Medulla oblongata (tissue), 1 donor: ENCODE data around the gene SLC24A3.
"Not testable (repeated sequence)": the region's sequence is repeated elsewhere in the genome, so short reads cannot be mapped to it uniquely, and the experiment has no call there.

ENCODE experiments used
- DNase-seq: peaks from one replicate; pipeline ENCODE4 v3.0.0-alpha.2; 2015; ENCODE audit errors: extremely low spot score

SLC24A3 gene

DNA sequence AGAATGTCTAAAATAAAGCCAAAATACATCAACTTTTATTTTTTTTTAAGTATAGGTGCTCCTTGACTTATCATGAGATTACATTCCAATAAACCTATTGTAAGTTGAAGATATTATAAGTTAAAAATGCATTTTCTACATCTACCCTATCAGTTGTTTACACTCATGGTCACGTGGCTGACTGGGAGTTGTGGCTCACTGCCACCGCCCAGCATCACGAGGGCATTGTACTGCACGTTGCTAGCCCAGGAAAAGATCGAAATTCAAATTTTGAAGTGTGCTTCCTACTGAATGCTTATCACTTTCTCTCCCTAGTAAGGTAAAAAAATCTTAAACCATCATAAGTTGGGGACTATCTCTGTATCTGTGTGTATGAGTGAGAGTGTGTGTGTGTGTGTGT lies 419.0 kb downstream of the SLC24A3 start:
- DNase-seq, result no peak

DNA sequence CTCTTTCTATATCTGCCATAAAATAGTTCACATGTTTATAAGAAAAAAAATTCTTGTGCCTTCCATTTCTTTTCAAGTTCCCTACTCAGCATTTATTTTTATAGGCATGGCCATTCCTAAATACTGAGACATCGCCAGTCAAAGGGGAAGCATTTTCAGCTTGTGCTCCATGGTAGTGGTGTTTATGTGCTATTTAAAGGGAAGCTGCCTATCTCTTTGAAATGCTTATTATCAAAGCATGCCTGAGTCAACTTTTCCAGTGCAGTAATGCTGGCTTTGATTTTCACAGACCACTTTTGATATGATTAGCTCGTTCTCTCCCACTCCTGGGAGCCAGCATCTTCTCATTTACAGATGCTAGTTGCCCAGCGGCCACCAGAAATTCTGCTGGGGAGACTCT lies 421.5 kb downstream of the SLC24A3 start:
- DNase-seq, result no peak

DNA sequence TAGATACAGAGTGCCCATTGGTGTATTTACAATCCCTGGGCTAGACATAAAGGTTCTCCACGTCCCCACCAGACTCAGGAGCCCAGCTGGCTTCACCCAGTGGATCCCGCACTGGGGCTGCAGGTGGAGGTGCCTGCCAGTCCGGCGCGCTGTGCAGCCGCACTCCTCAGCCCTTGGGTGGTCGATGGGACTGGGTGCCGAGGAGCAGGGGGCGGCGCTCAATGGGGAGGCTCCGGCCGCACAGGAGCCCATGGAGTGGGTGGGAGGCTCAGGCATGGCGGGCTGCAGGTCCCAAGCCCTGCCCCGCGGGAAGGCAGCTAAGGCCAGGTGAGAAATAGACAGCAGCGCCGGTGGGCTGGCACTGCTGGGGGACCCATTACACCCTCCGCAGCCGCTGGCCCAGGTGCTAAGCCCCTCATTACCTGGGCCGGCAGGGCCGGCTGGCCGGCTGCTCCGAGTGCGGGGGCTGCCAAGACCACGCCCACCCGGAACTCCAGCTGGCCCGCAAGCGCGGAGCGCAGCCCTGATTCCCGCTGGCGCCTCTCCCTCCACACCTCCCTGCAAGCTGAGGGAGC lies 427.1 kb downstream of the SLC24A3 start:
- DNase-seq, result not testable (repeated sequence)

DNA sequence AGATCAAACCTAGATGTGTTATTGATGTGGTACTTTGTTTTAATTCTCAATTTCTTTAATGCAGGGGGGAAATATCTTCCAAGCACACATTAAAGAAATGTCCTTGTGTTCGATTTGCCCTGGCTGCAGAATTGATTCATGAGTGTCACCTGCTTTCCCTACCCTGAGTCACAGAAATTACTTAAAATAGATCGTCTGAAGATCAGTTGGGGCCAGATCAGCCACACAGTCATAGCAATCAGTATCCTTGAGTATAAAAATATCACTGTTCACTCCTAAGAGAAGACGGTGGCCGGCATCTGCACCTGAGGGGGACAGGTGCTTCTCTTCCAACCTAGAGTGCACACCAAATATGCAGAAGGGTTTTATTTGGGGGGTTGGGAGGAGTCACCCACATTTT lies 430.4 kb downstream of the SLC24A3 start:
- DNase-seq, result no peak

DNA sequence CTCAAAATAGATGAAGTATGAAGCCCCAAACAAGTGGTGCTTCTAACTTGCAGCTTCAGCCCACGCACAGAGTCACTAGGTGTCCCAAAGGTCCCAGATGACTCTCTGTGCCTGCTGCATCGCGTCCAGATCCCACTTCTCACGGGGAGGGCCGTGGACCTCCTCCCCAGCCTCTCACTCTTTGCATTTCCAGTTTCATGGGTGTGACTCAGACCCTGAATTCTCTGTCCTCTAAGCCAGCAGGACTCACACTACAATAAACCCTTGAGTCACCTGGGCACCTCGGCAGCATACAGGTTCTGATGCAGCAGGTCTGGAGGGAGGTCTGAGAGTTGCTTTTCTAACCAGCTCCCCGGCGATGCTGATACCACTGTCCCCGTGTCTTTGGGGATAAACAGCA lies 431.6 kb downstream of the SLC24A3 start:
- no peak for DNase-seq

DNA sequence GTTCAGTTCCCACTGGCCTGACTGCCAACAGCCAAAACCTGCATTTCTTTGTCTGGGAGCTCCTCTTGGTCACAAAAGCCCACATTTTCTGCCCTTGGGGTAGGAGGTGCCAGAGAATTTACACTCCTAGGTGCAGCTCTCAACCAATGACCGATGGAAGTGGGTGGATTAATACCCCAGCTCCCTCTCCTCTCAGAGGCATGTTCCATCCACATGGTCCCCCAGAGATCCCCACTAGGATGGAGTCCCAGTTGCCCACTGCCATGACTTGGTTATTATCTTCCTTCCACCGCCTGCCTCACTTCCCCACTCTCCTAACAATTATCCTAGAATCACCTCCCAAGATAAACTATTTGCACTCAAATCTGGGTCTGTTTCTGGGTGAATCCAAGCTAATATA lies 434.5 kb downstream of the SLC24A3 start:
- DNase-seq, result no peak

DNA sequence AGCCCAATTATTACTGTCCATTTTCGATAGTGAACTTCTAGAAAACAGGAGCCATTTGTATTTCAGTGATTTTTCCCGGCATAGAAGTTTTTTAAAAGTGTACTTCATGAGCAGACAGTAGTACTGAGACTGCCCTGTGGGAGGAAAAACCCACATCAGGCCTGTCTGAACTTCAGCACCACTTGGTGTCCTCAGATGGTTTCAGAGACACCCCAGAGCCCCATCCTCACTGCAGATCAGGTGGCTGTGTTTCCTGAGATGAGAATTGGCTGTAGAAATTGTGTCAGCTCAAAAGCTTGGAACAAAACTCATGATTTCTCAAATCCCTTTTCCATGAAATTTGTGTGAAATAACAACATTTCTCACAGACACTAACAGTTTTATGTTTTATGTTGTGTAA lies 435.6 kb downstream of the SLC24A3 start:
- no peak for DNase-seq

DNA sequence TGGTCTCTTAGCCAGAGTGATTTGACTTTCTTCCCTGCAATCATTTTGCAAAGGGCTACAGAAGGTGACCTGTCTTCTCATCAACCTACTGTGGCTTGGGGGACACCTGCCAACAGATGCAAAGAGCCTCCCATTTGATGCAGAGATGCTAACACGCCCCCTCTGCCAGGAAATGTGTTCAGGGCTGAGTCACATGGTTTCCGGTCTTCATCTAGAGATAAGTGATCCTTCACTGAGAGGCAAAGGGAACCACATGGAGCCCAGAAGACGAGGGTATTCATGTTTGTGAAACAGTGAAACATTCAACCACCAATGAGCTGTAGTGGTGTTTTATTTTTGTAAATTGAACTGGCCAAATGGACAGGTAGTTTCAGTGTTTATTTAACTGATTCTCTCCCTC lies 436.6 kb downstream of the SLC24A3 start:
- no peak for DNase-seq

DNA sequence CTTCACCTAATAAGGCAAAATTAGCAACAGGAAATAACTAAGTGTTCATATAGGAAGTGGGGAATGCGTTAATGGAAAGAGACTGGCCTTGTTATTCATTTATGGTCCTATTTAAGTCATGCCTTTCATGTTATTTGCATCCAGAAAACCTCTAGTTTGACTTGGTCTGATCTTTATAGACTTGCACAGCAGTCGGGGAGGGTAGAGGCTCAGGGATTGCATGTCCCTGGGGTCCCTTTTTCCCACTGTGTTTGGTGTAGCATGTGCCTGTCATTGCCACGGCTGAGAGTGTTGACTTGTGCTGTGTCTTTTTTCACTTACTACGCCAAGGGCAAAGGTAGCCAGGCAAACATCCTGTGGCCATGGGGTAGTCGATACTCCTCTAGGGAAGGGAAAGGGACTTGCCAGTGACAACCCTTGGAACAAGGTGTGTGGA lies 440.2 kb downstream of the SLC24A3 start:
- DNase-seq, result no peak

DNA sequence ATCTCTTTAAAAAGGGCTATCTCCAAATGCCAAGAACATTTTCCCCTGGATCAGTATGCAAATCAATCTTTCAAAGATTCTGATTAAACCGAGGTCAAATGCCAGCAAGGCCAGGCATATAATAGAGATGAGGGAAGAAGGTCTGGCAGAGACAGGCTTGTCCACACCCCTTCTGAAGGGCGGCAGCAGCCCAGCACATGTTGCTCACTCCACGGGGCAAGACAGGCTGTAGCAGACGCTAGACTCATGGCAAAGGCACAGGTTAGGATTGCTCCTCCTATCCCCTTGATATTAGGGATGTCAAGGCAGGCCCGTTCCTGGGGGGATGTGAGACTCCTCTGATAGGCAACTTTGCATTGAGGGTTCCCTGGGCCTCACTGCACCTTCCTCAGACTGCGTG lies 440.9 kb downstream of the SLC24A3 start:
- no peak for DNase-seq

DNA sequence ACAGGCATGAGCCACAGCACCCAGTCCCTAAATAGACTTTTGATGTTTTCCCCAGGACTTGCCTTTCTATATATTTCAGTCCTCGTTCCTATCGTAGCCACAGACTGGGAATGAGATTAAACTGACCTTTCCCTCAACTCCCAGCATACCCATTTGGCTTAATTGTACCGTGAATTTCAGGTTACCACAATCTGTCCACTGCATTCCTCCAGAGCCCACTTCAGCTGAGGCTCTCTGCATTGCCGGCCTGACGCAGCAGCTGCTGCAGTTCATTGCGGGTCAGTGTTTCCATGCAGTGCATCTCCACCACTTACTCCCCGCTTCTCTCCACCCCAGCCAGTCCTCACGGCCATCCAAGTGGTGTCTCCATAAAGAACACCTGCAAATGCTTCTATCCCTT lies 442.5 kb downstream of the SLC24A3 start:
- DNase-seq, result no peak

DNA sequence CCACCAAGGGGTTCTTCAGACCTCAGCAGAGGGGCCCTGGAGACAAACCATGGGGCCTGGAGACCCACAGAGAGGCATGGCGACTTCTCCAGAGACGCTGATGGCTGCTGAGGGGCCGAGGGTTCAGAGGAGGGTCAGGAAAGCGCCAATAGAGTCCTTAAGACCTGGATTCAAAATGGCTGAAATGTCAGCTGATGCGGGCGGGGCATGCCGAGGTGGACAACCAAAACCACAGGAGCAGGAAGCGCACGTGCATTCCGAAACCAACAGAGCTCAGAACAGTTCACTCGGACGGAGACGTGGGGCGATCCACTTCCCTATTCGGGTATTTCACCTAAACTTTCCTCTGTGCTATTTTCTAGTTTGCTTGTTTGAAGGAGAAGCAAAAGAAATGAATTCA lies 445.7 kb downstream of the SLC24A3 start:
- DNase-seq, result no peak

DNA sequence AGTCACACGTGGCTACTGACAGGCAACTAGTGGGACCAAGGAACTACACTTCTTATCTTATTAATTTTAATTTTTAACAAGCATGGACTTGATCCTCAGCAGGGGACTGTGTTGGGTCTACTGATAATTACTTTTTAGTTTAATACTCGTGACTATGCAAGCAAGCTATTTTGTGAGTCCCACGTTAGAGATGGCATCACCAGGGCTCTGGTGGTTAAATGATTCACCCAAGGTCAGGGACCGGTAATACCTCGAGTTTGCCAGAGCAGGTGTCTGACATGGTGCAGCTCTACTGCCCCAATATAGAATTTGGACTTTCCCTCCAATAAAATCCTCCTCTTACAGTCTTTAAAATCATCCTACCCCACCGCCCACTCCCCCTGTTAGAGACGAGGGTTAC lies 447.0 kb downstream of the SLC24A3 start:
- no peak for DNase-seq

DNA sequence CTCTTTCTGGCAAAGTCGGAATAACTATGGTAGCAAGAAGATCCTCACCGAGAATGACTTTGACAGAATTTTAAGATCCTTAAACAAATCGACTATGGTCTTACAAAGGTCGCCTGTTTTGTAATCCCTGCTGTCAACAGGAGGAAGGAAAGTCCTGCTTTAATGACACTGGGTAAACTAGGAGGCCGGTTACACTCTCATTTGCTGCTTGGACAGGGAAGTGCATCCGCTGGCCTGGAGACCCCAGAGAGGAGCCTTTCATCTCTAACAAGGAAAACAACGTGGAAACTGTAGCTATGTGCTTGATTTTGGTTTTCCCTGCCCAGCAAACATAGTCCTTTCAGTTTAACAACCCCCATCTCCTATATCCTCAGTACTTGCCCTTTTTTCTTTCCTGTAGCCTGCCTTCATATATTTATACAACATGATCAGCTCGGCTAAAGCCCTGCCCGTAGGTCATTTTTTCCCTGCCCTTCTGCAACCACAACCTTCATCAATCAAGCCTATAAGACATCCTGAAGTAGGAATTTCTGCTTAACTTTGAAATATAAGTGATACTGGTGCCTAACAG lies 448.5 kb downstream of the SLC24A3 start:
- DNase-seq, result no peak

DNA sequence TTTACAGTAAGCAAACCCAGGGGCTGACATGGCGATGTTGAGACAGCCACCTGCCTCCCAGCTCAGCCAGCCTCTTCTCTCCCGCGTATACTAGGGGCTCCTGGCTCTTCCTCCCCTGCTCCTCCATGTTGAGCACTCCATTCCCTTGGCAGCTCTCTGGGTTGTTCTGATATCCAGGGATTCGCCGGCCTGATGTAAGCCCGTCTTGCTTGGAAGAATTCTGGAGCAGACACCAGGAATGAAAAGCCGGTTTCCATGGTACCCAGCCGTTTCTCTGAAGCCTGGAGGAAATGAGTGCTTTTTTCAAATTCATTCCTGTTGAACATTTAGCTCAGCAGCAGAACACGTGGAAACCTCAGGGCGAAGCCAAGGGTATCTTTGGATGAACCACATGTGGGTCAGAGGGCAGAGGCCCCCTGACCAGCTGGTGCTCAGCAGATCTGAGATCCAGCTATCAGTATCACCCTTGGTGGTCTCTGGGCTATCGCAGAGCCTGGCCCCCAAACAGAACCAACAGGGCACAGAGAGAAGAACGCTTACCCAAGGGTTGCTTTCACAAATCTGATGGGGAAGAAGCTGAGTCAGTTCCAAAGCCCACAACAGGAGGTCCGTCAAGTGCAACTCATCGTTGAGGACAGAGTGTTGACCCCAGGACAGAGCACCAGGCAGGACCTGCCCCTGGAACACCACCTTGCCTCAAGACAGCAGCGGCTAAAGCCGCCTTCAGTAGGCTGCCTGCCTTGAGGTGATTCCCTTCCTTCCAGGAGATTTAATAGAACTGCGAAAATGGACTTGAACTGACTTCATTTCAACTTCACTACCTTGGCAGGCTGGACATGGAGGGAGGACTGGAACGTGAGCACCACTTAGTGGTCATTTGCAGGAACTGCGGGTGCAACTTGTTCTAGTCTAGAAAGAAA lies 449.5 kb downstream of the SLC24A3 start:
- peak; percentile 85 for DNase-seq

DNA sequence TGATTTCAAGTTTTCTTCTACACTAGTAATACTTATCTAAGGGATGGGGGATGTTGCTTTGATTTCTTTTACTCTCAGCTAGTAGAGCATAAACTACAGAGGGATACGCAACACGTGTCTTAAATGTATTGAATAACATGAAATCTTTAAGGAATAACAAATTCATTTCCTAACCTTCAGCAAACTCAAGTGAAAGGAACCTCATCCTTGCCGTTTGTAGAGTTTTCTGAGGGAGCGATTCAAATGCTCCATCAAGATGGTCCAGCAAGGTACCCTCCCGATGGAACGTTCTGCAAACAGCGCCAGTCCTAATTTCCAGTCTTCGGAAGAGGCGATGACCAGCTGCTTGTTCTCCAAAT lies 450.2 kb downstream of the SLC24A3 start:
- DNase-seq, result no peak

DNA sequence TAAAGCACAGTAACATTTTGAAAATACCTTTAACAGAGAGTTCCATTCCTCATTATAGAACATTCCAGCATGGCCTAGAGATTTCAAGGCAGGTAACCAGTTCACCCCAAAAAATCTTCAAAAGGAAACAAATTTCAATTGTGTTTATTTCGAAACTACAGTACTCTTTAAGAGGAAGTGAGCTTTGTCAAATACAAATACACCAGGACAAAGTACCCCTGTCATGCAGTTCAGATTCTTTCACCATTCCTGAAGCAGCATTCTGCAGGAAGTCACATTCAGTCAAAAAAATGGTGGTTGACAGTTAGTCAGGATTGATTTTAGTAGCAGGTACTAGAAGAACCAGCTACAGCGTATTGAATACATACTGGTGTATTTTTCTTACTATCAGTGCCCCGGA lies 456.0 kb downstream of the SLC24A3 start:
- no peak for DNase-seq

DNA sequence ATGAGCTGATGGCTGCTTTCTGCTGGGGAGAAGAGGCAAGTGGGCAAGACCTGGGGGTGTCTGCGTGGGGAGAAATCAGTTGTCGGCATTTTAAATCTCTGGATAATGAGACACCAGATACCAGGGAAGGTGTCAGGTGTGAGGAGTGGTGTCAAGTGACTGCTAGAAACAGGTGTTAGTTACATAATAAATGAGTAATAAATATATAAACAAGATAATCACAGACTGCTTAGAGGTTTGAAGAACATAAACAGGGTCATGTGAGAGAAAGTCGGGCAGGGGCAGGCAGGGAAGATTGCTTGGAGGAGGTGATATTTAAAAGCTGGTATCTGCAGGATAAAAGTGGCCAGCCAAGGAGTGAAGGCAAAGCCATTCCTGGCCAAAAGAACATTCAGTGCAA lies 458.4 kb downstream of the SLC24A3 start:
- DNase-seq, result no peak

DNA sequence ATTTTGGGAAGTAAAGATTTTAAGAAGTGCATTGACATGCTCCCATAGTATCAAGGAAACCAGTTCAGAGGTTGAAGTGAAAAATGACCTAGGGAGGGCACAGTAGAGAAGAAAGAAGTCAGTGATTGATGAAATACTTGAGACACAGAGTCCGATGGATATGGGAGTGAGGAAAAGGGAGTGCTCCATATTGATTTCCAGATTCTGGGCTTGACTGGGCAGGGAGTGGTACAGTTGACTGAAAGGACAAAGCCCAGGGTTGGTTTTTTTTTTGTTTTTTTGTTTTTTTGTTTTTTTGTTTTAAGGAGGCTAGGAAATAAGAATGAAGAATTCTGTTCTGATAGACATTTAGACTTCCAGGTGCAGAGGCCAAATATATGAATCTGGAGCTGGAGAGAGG lies 458.9 kb downstream of the SLC24A3 start:
- no peak for DNase-seq

DNA sequence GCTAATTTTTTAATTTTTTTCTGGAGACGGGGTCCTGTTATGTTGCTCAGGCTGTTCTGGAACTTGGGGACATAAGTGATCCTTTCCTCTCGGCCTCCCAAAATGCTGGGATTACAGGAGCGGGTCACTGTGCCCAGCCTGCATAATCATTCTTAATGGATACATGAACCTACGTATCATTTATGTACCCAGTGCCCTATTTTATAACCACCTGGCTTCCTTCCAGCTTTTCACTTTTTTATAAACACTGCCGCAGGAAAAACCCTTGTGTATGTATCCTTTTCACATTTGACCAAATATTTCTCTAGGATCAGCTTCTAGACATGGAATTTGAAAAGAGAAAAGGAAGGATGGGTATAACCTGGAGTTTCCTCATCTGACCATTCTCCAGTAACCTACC lies 460.1 kb downstream of the SLC24A3 start:
- no peak for DNase-seq

DNA sequence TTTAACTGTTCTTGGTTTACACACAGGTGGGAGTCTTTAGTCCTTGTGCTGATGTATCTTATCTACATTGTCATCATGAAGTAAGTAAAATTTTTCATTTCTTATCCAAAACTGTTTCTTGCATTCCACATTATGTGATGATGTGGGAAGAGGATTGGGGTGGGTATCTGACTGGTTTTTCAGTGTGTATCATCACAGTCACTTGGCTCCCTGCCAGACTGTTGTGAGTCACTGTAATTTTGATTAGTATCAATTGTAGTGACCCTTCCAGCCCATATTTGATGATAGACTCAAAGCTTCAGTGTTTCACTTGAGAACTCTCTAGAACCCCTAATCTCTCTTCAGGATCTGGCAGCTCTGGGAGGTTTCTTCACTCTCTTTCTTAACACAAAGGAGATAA lies 461.1 kb downstream of the SLC24A3 start:
- DNase-seq, result no peak

DNA sequence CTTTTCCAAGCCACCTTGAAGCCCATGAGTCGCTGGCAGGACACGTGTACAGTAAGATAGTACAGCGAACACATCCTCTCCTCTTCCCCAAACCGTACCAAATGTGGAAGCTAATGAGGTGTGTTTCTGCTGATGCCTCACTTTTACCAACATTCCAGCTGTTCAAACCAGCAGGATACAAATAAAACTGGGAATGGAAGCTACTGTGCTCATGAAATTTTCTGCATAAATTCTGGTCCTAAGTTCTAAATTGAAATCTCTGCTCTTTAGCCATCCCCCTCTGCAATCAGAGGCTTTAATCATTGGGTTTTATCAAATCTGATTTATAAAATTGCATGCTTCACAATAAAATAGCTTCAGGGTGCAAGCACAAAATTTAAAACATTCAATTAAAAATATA lies 463.8 kb downstream of the SLC24A3 start:
- DNase-seq, result no peak

DNA sequence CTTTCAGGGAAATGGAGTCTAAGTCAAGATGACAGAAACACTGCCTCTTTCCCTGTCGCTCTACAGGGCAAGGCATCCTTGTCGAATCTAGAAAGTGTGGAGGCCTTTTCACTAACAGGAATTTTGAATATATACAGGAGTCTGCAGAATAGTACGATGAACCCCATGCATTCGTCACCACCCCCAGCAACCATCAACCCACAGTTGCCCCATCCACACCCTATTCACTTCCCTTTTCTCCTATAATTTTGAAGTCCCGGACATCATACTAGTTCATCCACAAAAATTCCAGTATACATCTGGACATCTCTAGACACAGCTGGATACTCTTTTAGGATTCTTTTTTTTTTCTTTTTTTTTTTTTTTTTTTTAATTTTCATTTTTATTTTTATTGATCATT lies 464.9 kb downstream of the SLC24A3 start:
- no peak for DNase-seq
